Adrenal gland (tissue), 12 donors: ENCODE results near the gene ST3GAL4. TPM values are rescaled to one million over a fixed set of nuclear protein-coding genes. Genes with fewer than 3 reads are reported as not detected.

Experiments
- DNase-seq, 7 donors: peaks; one replicate each; pipeline ENCODE4 v3.0.0-alpha.2; 2019 to 2020
- H3K27ac ChIP-seq, 5 donors: fragments of 200-600 bp; sonication (generic) in 4 of 5; 1 replicate in 3 of 5; 2 replicates in 2 of 5; pipeline versions ENCODE4 v1.5.1 to v1.8.0; 2016 to 2020; ENCODE audit warnings: mild to moderate bottlenecking in 1 of 5
- H3K27me3 ChIP-seq: fragments of 200-600 bp; 2 replicates; pipeline ENCODE4 v1.8.0; 2021
- H3K36me3 ChIP-seq, 2 donors: fragments of 200-600 bp; replicated peaks in 1 of 2; 1 replicate in 1 of 2; 2 replicates in 1 of 2; pipeline versions ENCODE4 v1.5.1 to v1.8.0; 2018 to 2022
- H3K4me1 ChIP-seq, 2 donors: fragments of 200-600 bp; replicated peaks in 1 of 2; 1 replicate in 1 of 2; 2 replicates in 1 of 2; pipeline versions ENCODE4 v1.5.1 to v1.8.0; 2018 to 2021
- H3K4me3 ChIP-seq, 4 donors: fragments of 200-600 bp; sonication (generic) in 3 of 4; one replicate each; pipeline ENCODE4 v1.5.1; 2016 to 2018
- H3K9me3 ChIP-seq, 3 donors: fragments of 200-600 bp; sonication (generic) in 1 of 3; replicated peaks in 1 of 3; 1 replicate in 2 of 3; 2 replicates in 1 of 3; pipeline versions ENCODE4 v1.5.1 to v1.8.0; 2016 to 2021
- POLR2A ChIP-seq, 2 donors: fragments of 450-650 bp; IDR thresholded peaks; one replicate each; pipeline ENCODE4 v1.6.1; 2017; ENCODE audit warnings: antibody characterized with exemption in 2 of 2, mild to moderate bottlenecking in 2 of 2, moderate library complexity in 1 of 2
- WGBS, 4 donors: extraction: QIAGEN DNeasy Blood & Tissue Kit in 2 of 4; methylation state at CpG; one replicate each; pipeline versions ENCODE4 v1.1.5 to v1.1.7; 2013 to 2017; 5-methylcytosine and 5-hydroxymethylcytosine counted together
- intact Hi-C, 2 donors: fragments of 100-400 bp; cut with DNase I; formaldehyde crosslinking; loops; one replicate each; pipeline versions ENCODE4 v1.14.1 to v1.15.0; 2022 to 2023
- polyA plus RNA-seq, 3 donors: library from polyadenylated mRNA; stranded (reverse); fragments of 200-250 nt in 2 of 3; fragments of 350-450 nt in 1 of 3; fragmentation: Illumina TruSeq in 1 of 3; extraction: RNeasy Lipid Tissue Mini Kit (QIAGEN cat#74804) in 1 of 3; gene quantifications; one replicate each; pipeline ENCODE4 v1.2.3, GENCODE V29; 2013 to 2014
- total RNA-seq, 9 donors: library from RNA; depleted of rRNA in 4 of 9; stranded (reverse); fragments of >200 nt in 4 of 9; fragments of 120-200 nt in 1 of 9; fragmentation: NEBNext Ultra II Directional in 1 of 9; extraction: Animal tissue kit (Norgen Biotek cat#: 25700) in 1 of 9; gene quantifications; one replicate each; pipeline versions ENCODE4 v1.1.0 to v1.2.4, GENCODE V29; 2013 to 2023
- TF ChIP-seq, protein P1 (sequence below), 6 experiments: fragments of 450-650 bp in 4 of 6; fragments of 200-600 bp in 2 of 6; sonication (generic) in 1 of 6; IDR thresholded peaks; 1 replicate in 5 of 6; 2 replicates in 1 of 6; pipeline versions ENCODE4 v1.5.1 to v1.8.0; 2016 to 2021; ENCODE audit warnings: antibody characterized with exemption in 6 of 6, mild to moderate bottlenecking in 2 of 6, moderate library complexity in 1 of 6
- donor health status: healthy with polysubstance abuse.
- donor health status: Bipolar disorder and iron deficiency.
- donor health status: DM: yes; HTN: yes; CAD: no.
- donor health status: DM: no; HTN: no; CAD: no.
- donor health status: DM: no; HTN: no; CAD: no.
- donor health status: DM: yes; HTN: yes; CAD: no.

Gene ST3GAL4
- total and polyA plus RNA-seq, 12 donors, result 119 to 359 (median 163) TPM

DNA sequence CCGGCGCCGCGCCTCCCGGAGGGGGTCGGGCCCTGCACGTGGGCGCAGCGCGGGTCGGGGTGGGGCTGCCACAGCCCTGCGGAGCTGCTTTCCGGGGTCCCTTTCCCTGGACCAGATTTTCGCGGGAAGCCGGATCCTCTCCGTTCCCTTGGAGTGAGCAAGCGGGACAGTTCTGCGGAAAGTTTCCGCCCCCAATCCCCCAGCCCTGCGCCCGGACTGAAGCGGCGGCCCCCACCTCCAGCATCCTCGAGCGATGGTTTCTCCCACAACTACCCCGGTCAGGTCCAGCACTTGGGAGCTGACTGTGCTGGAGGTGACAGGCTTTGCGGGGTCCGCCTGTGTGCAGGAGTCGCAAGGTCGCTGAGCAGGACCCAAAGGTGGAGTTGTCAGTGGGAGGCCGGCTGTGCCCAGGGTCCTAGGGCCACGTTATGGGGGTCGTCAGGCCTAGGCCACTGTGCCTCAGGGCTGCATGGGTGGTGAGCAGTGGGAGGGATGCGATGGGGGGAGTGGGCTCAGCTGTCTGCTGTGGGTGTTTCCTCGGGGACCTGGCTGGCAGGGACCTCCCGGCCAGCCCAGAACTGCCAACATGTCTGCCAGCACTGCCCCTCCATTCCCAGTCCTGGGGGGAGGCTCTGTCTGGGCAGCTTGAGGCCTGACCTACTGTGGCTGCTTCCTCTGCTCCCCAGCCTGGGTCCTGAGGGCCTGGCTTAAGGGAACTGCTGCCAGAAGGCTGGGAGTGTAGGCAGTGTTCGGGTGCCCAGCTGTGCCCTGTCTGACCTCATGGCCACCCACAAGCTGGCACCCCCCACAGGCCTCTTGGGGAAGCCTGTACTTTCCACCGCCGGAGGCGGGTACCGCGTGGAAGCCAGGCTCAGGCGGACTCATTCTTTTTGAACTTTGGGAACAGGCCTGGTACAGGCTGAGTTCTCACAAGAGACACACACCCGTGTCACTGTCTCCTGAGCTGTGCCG lies 726 bp downstream of the ST3GAL4 start:
- Histone ChIP-seq H3K27ac (peak overlapping the region; percentile 55 to 96 (median 91)), H3K36me3 (no peaks in the 10 kb centered on the region), H3K4me3 (peak overlapping the region in 3 of 4 donors; percentile 32 to 70 (median 52)), H3K4me1 (peaks cover 66 to 77% of the 10 kb centered on the region in 2 donors), H3K9me3 (no peaks in the 10 kb centered on the region), H3K27me3 (no peaks in the 10 kb centered on the region)
- intact Hi-C loops, result loop anchor here in 1 of 2 donors (5.0 kb wide), 2 partner anchors 39 to 66 kb away; no protein-coding TSS in a partner anchor
- TF ChIP-seq POLR2A (IDR thresholded peaks at IDR 0.05), result peak in 1 of 2 donors; percentile 49
- TF ChIP-seq, protein P1, sequence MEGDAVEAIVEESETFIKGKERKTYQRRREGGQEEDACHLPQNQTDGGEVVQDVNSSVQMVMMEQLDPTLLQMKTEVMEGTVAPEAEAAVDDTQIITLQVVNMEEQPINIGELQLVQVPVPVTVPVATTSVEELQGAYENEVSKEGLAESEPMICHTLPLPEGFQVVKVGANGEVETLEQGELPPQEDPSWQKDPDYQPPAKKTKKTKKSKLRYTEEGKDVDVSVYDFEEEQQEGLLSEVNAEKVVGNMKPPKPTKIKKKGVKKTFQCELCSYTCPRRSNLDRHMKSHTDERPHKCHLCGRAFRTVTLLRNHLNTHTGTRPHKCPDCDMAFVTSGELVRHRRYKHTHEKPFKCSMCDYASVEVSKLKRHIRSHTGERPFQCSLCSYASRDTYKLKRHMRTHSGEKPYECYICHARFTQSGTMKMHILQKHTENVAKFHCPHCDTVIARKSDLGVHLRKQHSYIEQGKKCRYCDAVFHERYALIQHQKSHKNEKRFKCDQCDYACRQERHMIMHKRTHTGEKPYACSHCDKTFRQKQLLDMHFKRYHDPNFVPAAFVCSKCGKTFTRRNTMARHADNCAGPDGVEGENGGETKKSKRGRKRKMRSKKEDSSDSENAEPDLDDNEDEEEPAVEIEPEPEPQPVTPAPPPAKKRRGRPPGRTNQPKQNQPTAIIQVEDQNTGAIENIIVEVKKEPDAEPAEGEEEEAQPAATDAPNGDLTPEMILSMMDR (IDR thresholded peaks at IDR 0.05), result no peak
- 3 to 6% (median 5%) methylated on average over 12 to 46 of the region's 46 CpGs for WGBS, 4 donors
- DNase-seq, result peak in 6 of 7 donors; percentile 63 to 83 (median 72)

GRCh38 chr11:126357055-126357962 lies 1.8 kb downstream of the ST3GAL4 start:
- H3K4me1 ChIP-seq, result peaks cover 63 to 77% of the 10 kb centered on the region in 2 donors

GRCh38 chr11:126357969-126358762 lies 2.7 kb downstream of the ST3GAL4 start:
- intact Hi-C loops, result loop anchor here in 1 of 2 donors (5.0 kb wide), 2 partner anchors 41 to 64 kb away; no protein-coding TSS in a partner anchor
- DNase-seq, result peak in 3 of 7 donors; percentile 57 to 71 (median 63)
- H3K27ac ChIP-seq, result peak overlapping the region; percentile 55 to 96 (median 91)
- no peaks in the 10 kb centered on the region for H3K9me3 ChIP-seq
- no peaks in the 10 kb centered on the region for H3K27me3 ChIP-seq
- 26 to 51% (median 36%) methylated on average over 7 to 18 of the region's 18 CpGs for WGBS, 4 donors
- no peaks in the 10 kb centered on the region for H3K36me3 ChIP-seq
- peaks cover 72 to 77% of the 10 kb centered on the region in 2 donors for H3K4me1 ChIP-seq
- TF ChIP-seq, protein P1 (IDR thresholded peaks at IDR 0.05), result peak in 3 of 6 experiments; percentile 6 to 17 (median 13)
- peak in 1 of 2 donors; percentile 50 for TF ChIP-seq POLR2A (IDR thresholded peaks at IDR 0.05)
- peak overlapping the region in 1 of 4 donors; percentile 70 for H3K4me3 ChIP-seq

More at GRCh38 chr11:126357055-126357962, 1.8 kb downstream of the ST3GAL4 start:
- Histone ChIP-seq H3K9me3 (no peaks in the 10 kb centered on the region), H3K27ac (peak overlapping the region; percentile 55 to 96 (median 91)), H3K27me3 (no peaks in the 10 kb centered on the region), H3K4me3 (peak overlapping the region in 3 of 4 donors; percentile 32 to 70 (median 52)), H3K36me3 (no peaks in the 10 kb centered on the region)
- 24 to 38% (median 31%) methylated on average over 10 to 17 of the region's 17 CpGs for WGBS, 4 donors
- intact Hi-C loops, result loop anchor here in 1 of 2 donors (5.0 kb wide), 2 partner anchors 40 to 65 kb away; no protein-coding TSS in a partner anchor
- TF ChIP-seq POLR2A (IDR thresholded peaks at IDR 0.05), result peak in 1 of 2 donors; percentile 11
- TF ChIP-seq, protein P1 (IDR thresholded peaks at IDR 0.05), result no peak
- peak in 2 of 7 donors; percentile 45 for DNase-seq
